GM12878 (cell line): Measurements from ENCODE around the gene NFIX. TPM values are rescaled to one million over a fixed set of nuclear protein-coding genes. Genes with fewer than 3 reads are reported as not detected.

Experiments used
- IKZF2 ChIP-seq, 2 experiments: fragments of 450-650 bp; IDR thresholded peaks; 2 replicates each; pipeline ENCODE4 v1.6.1; 2017; ENCODE audit warnings: mild to moderate bottlenecking in 2 of 2, moderate library complexity in 2 of 2
- RAD51 ChIP-seq: fragments of 450-650 bp; IDR thresholded peaks from 2 replicates; pipeline ENCODE4 v1.6.1; 2016; ENCODE audit warnings: moderate library complexity, mild to moderate bottlenecking, inconsistent platforms
- TBL1XR1 ChIP-seq: IDR thresholded peaks from 2 replicates; pipeline ENCODE4 v1.6.1; 2012; ENCODE audit warnings: low read depth, low read length, improper control_type of control experiment
- polyA plus RNA-seq, 11 experiments: library from polyadenylated mRNA; depleted of rRNA in 4 of 11; unstranded in 6 of 11; stranded (reverse) in 5 of 11; fragments of >200 nt; fragmentation: Nextera tagmentation in 4 of 11; fragmentation: Illumina TruSeq in 1 of 11; extraction: Ambion mirVana in 4 of 11; extraction: Trizol in 1 of 11; gene quantifications; 1 replicate in 1 of 11; 2 replicates in 10 of 11; pipeline versions ENCODE4 v1.2.1 to v1.2.3, GENCODE V29; 2011 to 2016; ENCODE audit warnings: inconsistent platforms in 2 of 11, missing spikeins in 2 of 11, low read depth in 1 of 11
- total RNA-seq, 4 experiments: library from RNA; depleted of rRNA in 3 of 4; stranded (reverse); fragments of >200 nt in 3 of 4; fragmentation: Illumina TruSeq in 1 of 4; extraction: Trizol in 1 of 4; gene quantifications; 2 replicates each; pipeline versions ENCODE4 v1.2.1 to v1.2.3, GENCODE V29; 2013 to 2021
- TF ChIP-seq, protein P1 (sequence below): fragments of 450-650 bp; formaldehyde crosslinking; IDR thresholded peaks from 2 replicates; pipeline ENCODE4 v1.4.0; 2022; ENCODE audit warnings: mild to moderate bottlenecking, moderate library complexity
- TF ChIP-seq, protein P2 (sequence below): fragments of 450-650 bp; IDR thresholded peaks from 2 replicates; pipeline ENCODE4 v1.6.1; 2018; ENCODE audit warnings: borderline replicate concordance, mild to moderate bottlenecking; ENCODE audit not compliant: partially characterized antibody

The NFIX gene
- total and polyA plus RNA-seq, 10 of the 15 experiments (the other 5 are each of a cell fraction or from before 2014, with no cell fraction given) = 0.02 to 2.2 (median 0.28) TPM

DNA sequence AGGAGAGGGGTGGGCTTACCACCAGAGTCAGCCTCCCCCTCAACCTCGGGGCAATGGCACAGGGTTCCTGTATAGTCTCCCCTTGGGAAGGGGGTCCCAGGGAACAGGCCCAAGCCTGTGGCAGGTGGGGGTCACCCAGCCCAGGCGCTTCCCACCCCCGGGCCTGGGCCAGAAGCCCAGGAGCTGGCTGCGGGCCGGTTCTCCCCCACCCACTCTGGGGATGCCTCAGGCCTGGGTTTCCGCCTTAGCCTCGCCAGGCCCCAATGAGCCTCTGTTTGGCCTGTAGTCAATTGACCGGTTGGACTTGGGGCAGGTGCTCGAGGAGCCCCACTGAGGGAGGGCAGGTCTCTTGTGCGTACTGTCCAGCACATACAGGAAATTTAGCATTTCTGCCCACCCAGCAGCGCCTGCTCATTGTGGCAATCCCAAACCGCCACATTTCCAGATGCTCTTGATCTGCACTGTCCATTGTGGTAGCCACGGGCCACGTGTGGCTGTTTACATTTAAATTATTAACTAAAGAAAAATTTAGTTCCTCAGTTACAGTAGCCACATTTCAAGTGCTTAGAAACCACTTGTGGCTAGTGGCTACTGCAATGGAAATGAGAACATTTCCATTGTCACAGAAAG, 97.4 kb downstream of the NFIX start (continued):
- TF ChIP-seq, protein P1, sequence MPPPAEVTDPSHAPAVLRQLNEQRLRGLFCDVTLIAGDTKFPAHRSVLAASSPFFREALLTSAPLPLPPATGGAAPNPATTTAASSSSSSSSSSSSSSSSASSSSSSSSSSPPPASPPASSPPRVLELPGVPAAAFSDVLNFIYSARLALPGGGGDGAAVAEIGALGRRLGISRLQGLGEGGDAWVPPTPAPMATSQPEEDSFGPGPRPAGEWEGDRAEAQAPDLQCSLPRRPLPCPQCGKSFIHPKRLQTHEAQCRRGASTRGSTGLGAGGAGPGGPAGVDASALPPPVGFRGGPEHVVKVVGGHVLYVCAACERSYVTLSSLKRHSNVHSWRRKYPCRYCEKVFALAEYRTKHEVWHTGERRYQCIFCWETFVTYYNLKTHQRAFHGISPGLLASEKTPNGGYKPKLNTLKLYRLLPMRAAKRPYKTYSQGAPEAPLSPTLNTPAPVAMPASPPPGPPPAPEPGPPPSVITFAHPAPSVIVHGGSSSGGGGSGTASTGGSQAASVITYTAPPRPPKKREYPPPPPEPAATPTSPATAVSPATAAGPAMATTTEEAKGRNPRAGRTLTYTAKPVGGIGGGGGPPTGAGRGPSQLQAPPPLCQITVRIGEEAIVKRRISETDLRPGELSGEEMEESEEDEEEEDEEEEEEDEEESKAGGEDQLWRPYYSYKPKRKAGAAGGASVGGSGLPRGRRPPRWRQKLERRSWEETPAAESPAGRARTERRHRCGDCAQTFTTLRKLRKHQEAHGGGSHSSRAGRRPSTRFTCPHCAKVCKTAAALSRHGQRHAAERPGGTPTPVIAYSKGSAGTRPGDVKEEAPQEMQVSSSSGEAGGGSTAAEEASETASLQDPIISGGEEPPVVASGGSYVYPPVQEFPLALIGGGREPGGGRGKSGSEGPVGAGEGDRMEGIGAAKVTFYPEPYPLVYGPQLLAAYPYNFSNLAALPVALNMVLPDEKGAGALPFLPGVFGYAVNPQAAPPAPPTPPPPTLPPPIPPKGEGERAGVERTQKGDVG (CRISPR knock-in tag) = no peak
- no peak for TF ChIP-seq IKZF2 (IDR thresholded peaks at IDR 0.05)
- TF ChIP-seq, protein P2, sequence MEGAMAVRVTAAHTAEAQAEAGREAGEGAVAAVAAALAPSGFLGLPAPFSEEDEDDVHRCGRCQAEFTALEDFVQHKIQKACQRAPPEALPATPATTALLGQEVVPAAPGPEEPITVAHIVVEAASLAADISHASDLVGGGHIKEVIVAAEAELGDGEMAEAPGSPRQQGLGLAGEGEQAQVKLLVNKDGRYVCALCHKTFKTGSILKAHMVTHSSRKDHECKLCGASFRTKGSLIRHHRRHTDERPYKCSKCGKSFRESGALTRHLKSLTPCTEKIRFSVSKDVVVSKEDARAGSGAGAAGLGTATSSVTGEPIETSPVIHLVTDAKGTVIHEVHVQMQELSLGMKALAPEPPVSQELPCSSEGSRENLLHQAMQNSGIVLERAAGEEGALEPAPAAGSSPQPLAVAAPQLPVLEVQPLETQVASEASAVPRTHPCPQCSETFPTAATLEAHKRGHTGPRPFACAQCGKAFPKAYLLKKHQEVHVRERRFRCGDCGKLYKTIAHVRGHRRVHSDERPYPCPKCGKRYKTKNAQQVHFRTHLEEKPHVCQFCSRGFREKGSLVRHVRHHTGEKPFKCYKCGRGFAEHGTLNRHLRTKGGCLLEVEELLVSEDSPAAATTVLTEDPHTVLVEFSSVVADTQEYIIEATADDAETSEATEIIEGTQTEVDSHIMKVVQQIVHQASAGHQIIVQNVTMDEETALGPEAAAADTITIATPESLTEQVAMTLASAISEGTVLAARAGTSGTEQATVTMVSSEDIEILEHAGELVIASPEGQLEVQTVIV = no peak
- peak; percentile 38; the same call in 1 of the 2 replicates for TF ChIP-seq RAD51
- no peak for TF ChIP-seq TBL1XR1
